Panc1 (cell line): ENCODE data around the gene CCL13. TPM values are rescaled to one million over a fixed set of nuclear protein-coding genes. Genes with fewer than 3 reads are reported as not detected.

Experiments
- ATAC-seq: fragments of 200-7000 bp; cut with Tn5 transposase; 2 replicates; pipeline ENCODE4 v1.9.1; 2020; ENCODE audit warnings: mild to moderate bottlenecking, moderate library complexity
- BruUV-seq: library from RNA; stranded (reverse); fragments of 400-500 nt; replicated peaks from 2 replicates; lab custom pipeline; 2021; lab: Mats Ljungman, UMichigan
- CTCF ChIA-PET: fragments of 300-600 bp; sonication (Branson Sonifier 250); formaldehyde crosslinking; loops from one replicate; lab custom pipeline; 2022; ENCODE audit warnings: antibody characterized with exemption; lab: Charles Lee
- POLR2A ChIA-PET: fragments of 300-600 bp; sonication (Branson Sonifier 250); formaldehyde crosslinking; loops from one replicate; lab custom pipeline; 2022; ENCODE audit warnings: antibody characterized with exemption; lab: Charles Lee
- DNase-seq: peaks from one replicate; pipeline ENCODE4 v3.0.0-alpha.2; 2010; ENCODE audit warnings: low read depth, low spot score
- H3K27ac ChIP-seq: 2 replicates; pipeline ENCODE4 v1.5.1; 2011; ENCODE audit warnings: mild to moderate bottlenecking, low read length, inconsistent platforms
- H3K27me3 ChIP-seq: fragments of 200-500 bp; sonication (Bioruptor generic); 2 replicates; pipeline ENCODE4 v1.6.0; 2014; ENCODE audit warnings: low read length, inconsistent platforms; ENCODE audit not compliant: control insufficient read depth, insufficient read depth
- H3K36me3 ChIP-seq: fragments of 200-500 bp; sonication (Bioruptor generic); 2 replicates; pipeline ENCODE4 v1.5.1; 2014; ENCODE audit warnings: inconsistent platforms, mild to moderate bottlenecking, low read length, moderate library complexity; ENCODE audit not compliant: control insufficient read depth, insufficient read depth
- H3K4me1 ChIP-seq: 2 replicates; pipeline ENCODE4 v1.5.1; 2011; ENCODE audit warnings: inconsistent platforms, mild to moderate bottlenecking, low read length, moderate library complexity; ENCODE audit not compliant: control insufficient read depth, insufficient read depth
- H3K4me3 ChIP-seq, 2 experiments: 2 replicates each; pipeline ENCODE4 v1.5.1; 2011 to 2012; ENCODE audit warnings: low read depth in 2 of 2, low read length in 2 of 2, mild to moderate bottlenecking in 2 of 2, inconsistent platforms in 1 of 2, moderate library complexity in 1 of 2
- H3K9me3 ChIP-seq: fragments of 200-500 bp; sonication (Bioruptor generic); 2 replicates; pipeline ENCODE4 v1.5.1; 2014; ENCODE audit warnings: low read depth, mild to moderate bottlenecking, inconsistent platforms, low read length, moderate library complexity; ENCODE audit not compliant: control insufficient read depth, insufficient read depth
- CTCF ChIP-seq: fragments of 450-650 bp; IDR thresholded peaks from 2 replicates; pipeline ENCODE4 v1.5.1; 2017; ENCODE audit warnings: mild to moderate bottlenecking
- POLR2AphosphoS5 ChIP-seq: IDR thresholded peaks from 2 replicates; pipeline ENCODE4 v1.6.1; 2012; ENCODE audit warnings: mild to moderate bottlenecking, low read depth, low read length, moderate library complexity
- REST ChIP-seq, 2 experiments: IDR thresholded peaks; 2 replicates each; pipeline ENCODE4 v1.6.1; 2011 to 2012; ENCODE audit warnings: low read depth in 2 of 2, control low read depth in 1 of 2, low read length in 1 of 2, mild to moderate bottlenecking in 1 of 2, moderate library complexity in 1 of 2; ENCODE audit not compliant: insufficient read depth in 1 of 2
- SIN3A ChIP-seq: IDR thresholded peaks from 2 replicates; pipeline ENCODE4 v1.6.1; 2012; ENCODE audit warnings: low read depth, mild to moderate bottlenecking, low read length, moderate library complexity, borderline replicate concordance; ENCODE audit not compliant: insufficient read depth
- TCF7L2 ChIP-seq: IDR thresholded peaks from 2 replicates; pipeline ENCODE4 v1.6.1; 2011; ENCODE audit warnings: mild to moderate bottlenecking, low read depth, low read length, inconsistent platforms
- in situ Hi-C: cut with HindIII; loops from 2 replicates; pipeline ENCODE4 v1.10.0; 2016; ENCODE audit warnings: low sequenced_read_pairs, low pct_unique_long_range_greater_than_20kb
- intact Hi-C: fragments of 100-400 bp; cut with micrococcal nuclease; formaldehyde crosslinking; loops from one replicate; pipeline ENCODE4 v1.10.0; 2022; ENCODE audit not compliant: unreplicated experiment
- total RNA-seq: library from RNA; stranded (reverse); gene quantifications from one replicate; pipeline ENCODE4 v1.2.1, GENCODE V29; 2021; ENCODE audit not compliant: unreplicated experiment

The CCL13 gene
- total RNA-seq, 1 experiment from 2014 or later, result not detected

GRCh38 chr17:34358631-34359030 lies 2.4 kb downstream of the CCL13 start:
- H3K4me1 ChIP-seq, result no peaks in the 10 kb centered on the region; the same call in 1 of the 2 replicates
- H3K4me3 ChIP-seq, result no peak overlapping the region
- no peak for DNase-seq
- ATAC-seq, result no peak
- in situ Hi-C loops, result no loop called here
- no TSS peak for BruUV-seq
- intact Hi-C loops, result no loop called here
- TF ChIP-seq TCF7L2 (no peak), POLR2AphosphoS5 (no peak), REST (IDR thresholded peaks at IDR 0.05; ENCODE audit: insufficient read depth in 1 of 2, low read depth in 2 of 2, low read length in 1 of 2) (no peak), CTCF (no peak), SIN3A (no peak)
- no peak overlapping the region; the same call in 1 of the 2 replicates for H3K27ac ChIP-seq
- H3K27me3 ChIP-seq, result no peaks in the 10 kb centered on the region
- no peaks in the 10 kb centered on the region for H3K36me3 ChIP-seq
- H3K9me3 ChIP-seq, result no peaks in the 10 kb centered on the region
- ChIA-PET POLR2A (no interaction called here), CTCF (no interaction called here)

- Histone ChIP-seq H3K9me3 (no peaks in the 10 kb centered on the region), H3K4me1 (no peaks in the 10 kb centered on the region; the same call in 1 of the 2 replicates), H3K27me3 (no peaks in the 10 kb centered on the region), H3K27ac (peak overlapping the region; percentile 29), H3K36me3 (no peaks in the 10 kb centered on the region), H3K4me3 (no peak overlapping the region)
- no peak for TF ChIP-seq CTCF
- no peak for TF ChIP-seq POLR2AphosphoS5
- no peak for TF ChIP-seq TCF7L2
- TF ChIP-seq REST (IDR thresholded peaks at IDR 0.05; ENCODE audit: insufficient read depth in 1 of 2, low read depth in 2 of 2, low read length in 1 of 2), result no peak
- TF ChIP-seq SIN3A, result no peak
- ATAC-seq, result no peak
- CTCF ChIA-PET, result interaction anchor here (0.7 to 3.4 kb wide), 24 partner anchors 8 to 433 kb away, joined by 3 to 90 read pairs (median 4); partner anchors contain the start of gene CCL2
- in situ Hi-C loops, result no loop called here
- BruUV-seq, result no TSS peak
- no peak for DNase-seq
- intact Hi-C loops, result loop anchor here (1.0 to 10.0 kb wide), 2 partner anchors 160 to 586 kb away; no protein-coding TSS in a partner anchor
- POLR2A ChIA-PET, result interaction anchor here (0.6 kb wide), 1 partner anchor 59 kb away, joined by 3 read pairs; no protein-coding TSS in a partner anchor
Measured at GRCh38 chr17:34360601-34361270, 4.5 kb downstream of the CCL13 start.
